HG02759 (cell line): ENCODE data around the gene BUB1B.

Source experiments
- ATAC-seq: cut with Tn5 transposase; IDR thresholded peaks from one replicate; pipeline ENCODE4 v1.9.1; 2021; ENCODE audit warnings: mild to moderate bottlenecking, moderate library complexity; ENCODE audit not compliant: unreplicated experiment

BUB1B gene

GRCh38 chr15:40239404-40239692 is 78.5 kb downstream of the BUB1B start:
- ATAC-seq: no peak

- no peak for ATAC-seq
Observed at GRCh38 chr15:40239693-40240618, 79.1 kb downstream of the BUB1B start.

- no peak for ATAC-seq
Observed at GRCh38 chr15:40240619-40241221, 79.9 kb downstream of the BUB1B start.

GRCh38 chr15:40241269-40242212 is 80.7 kb downstream of the BUB1B start:
- ATAC-seq: no peak

GRCh38 chr15:40242213-40242599 is 81.3 kb downstream of the BUB1B start:
- no peak for ATAC-seq

- no peak for ATAC-seq
Observed at GRCh38 chr15:40242601-40243000, 81.7 kb downstream of the BUB1B start.

GRCh38 chr15:40243126-40243810 is 82.4 kb downstream of the BUB1B start:
- ATAC-seq: no peak

- ATAC-seq: no peak
Observed at GRCh38 chr15:40244961-40245523, 84.2 kb downstream of the BUB1B start.

GRCh38 chr15:40245666-40246450 is 85.0 kb downstream of the BUB1B start:
- ATAC-seq: no peak

- ATAC-seq: no peak
Observed at GRCh38 chr15:40246496-40247280, 85.8 kb downstream of the BUB1B start.

GRCh38 chr15:40247406-40247971 is 86.6 kb downstream of the BUB1B start:
- ATAC-seq: no peak

- ATAC-seq: no peak
Observed at GRCh38 chr15:40248006-40248783, 87.3 kb downstream of the BUB1B start.

GRCh38 chr15:40249477-40250303 is 88.8 kb downstream of the BUB1B start:
- no peak for ATAC-seq

- ATAC-seq: no peak
Observed at GRCh38 chr15:40250304-40250656, 89.4 kb downstream of the BUB1B start.

GRCh38 chr15:40250771-40251483 is 90.1 kb downstream of the BUB1B start:
- ATAC-seq: no peak

GRCh38 chr15:40251486-40252140 is 90.7 kb downstream of the BUB1B start:
- no peak for ATAC-seq
